T-cell (primary cell): ENCODE measurements around the gene NPAT. TPM values are rescaled to one million over a fixed set of nuclear protein-coding genes. Genes with fewer than 3 reads are reported as not detected.

Experiments used
- ATAC-seq, 4 experiments: fragments of 200-7000 bp in 3 of 4; fragments of 150-1000 bp in 1 of 4; cut with Tn5 transposase; replicated peaks in 1 of 4; 1 replicate in 3 of 4; 2 replicates in 1 of 4; pipeline ENCODE4 v1.10.0; 2021; ENCODE audit warnings: moderate library complexity in 3 of 4, mild to moderate bottlenecking in 2 of 4, moderate number of reproducible peaks in 1 of 4
- CTCF ChIA-PET, 2 donors: fragments of 300-600 bp; sonication (Branson Sonifier 250); formaldehyde crosslinking; loops; one replicate each; lab custom pipeline; 2022; ENCODE audit warnings: antibody characterized with exemption in 2 of 2; lab: Charles Lee
- POLR2A ChIA-PET, 2 donors: fragments of 300-600 bp; sonication (Branson Sonifier 250); formaldehyde crosslinking; loops; one replicate each; lab custom pipeline; 2022; ENCODE audit warnings: antibody characterized with exemption in 2 of 2; lab: Charles Lee
- DNase-seq, 35 experiments: peaks; one replicate each; pipeline versions ENCODE4 v3.0.0 to v3.0.0-alpha.2; 2013 to 2023
- H3K27ac ChIP-seq: one replicate; pipeline ENCODE4 v1.5.1; 2013; ENCODE audit warnings: low read length
- H3K27me3 ChIP-seq, 2 experiments: replicated peaks in 1 of 2; 1 replicate in 1 of 2; 2 replicates in 1 of 2; pipeline versions ENCODE4 v1.6.1 to v1.7.0; 2013; ENCODE audit warnings: low read length in 1 of 2, mixed read lengths in 1 of 2; ENCODE audit not compliant: control insufficient read depth in 2 of 2, insufficient read depth in 2 of 2; ENCODE audit errors: extremely low read depth in 1 of 2
- H3K36me3 ChIP-seq, 2 donors: 1 replicate in 1 of 2; 2 replicates in 1 of 2; pipeline versions ENCODE4 v1.6.1 to v1.7.0; 2013; ENCODE audit warnings: low read length in 1 of 2; ENCODE audit not compliant: control insufficient read depth in 2 of 2, insufficient read depth in 1 of 2; ENCODE audit errors: extremely low read depth in 1 of 2
- H3K4me1 ChIP-seq, 2 experiments: 1 replicate in 1 of 2; 2 replicates in 1 of 2; pipeline versions ENCODE4 v1.6.1 to v1.7.0; 2013; ENCODE audit warnings: low read length in 2 of 2, mixed read lengths in 1 of 2; ENCODE audit not compliant: insufficient read depth in 2 of 2, control insufficient read depth in 1 of 2; ENCODE audit errors: extremely low read depth in 1 of 2
- H3K4me3 ChIP-seq, 2 donors: 1 replicate in 1 of 2; 2 replicates in 1 of 2; pipeline versions ENCODE4 v1.5.1 to v1.7.0; 2013; ENCODE audit warnings: mild to moderate bottlenecking in 2 of 2, low read length in 1 of 2, moderate library complexity in 1 of 2; ENCODE audit not compliant: control insufficient read depth in 1 of 2; ENCODE audit errors: extremely low read depth in 1 of 2
- H3K9me3 ChIP-seq: 2 replicates; pipeline ENCODE4 v1.7.0; 2013
- H3K27ac Mint-ChIP-seq, 2 donors: one replicate each; pipeline ENCODE4 v1.8.0; 2020 to 2021; ENCODE audit warnings: mild to moderate bottlenecking in 2 of 2, mixed read lengths in 2 of 2
- H3K27me3 Mint-ChIP-seq, 2 donors: one replicate each; pipeline ENCODE4 v1.8.0; 2021 to 2022; ENCODE audit warnings: mixed read lengths in 2 of 2
- H3K36me3 Mint-ChIP-seq: one replicate; pipeline ENCODE4 v1.8.0; 2021; ENCODE audit warnings: mixed read lengths
- H3K4me1 Mint-ChIP-seq, 3 donors: one replicate each; pipeline ENCODE4 v1.8.0; 2020 to 2022; ENCODE audit warnings: mixed read lengths in 3 of 3, mild to moderate bottlenecking in 1 of 3
- H3K4me3 Mint-ChIP-seq, 3 donors: one replicate each; pipeline ENCODE4 v1.8.0; 2020 to 2022; ENCODE audit warnings: mild to moderate bottlenecking in 3 of 3, mixed read lengths in 3 of 3, moderate library complexity in 3 of 3
- H3K9me3 Mint-ChIP-seq, 3 donors: one replicate each; pipeline ENCODE4 v1.8.0; 2020 to 2022; ENCODE audit warnings: mixed read lengths in 3 of 3
- WGBS: methylation state at CpG from one replicate; pipeline ENCODE4 v1.1.5; 2013; ENCODE audit warnings: missing lambda C conversion rate; ENCODE audit not compliant: insufficient coverage; 5-methylcytosine and 5-hydroxymethylcytosine counted together
- total RNA-seq, 35 experiments: library from RNA in 6 of 35; stranded (reverse) in 6 of 35; fragments of 120-200 nt in 1 of 35; gene quantifications; one replicate each; pipeline versions ENCODE4 v1.2.1 to v1.2.4 and lab custom pipeline; 2013 to 2026

NPAT gene
- total RNA-seq, 5 donors from 2014 or later (not counting 1 experiment from before 2014, with no cell fraction given) = 46.9 to 54.1 (median 49.1) TPM

DNA sequence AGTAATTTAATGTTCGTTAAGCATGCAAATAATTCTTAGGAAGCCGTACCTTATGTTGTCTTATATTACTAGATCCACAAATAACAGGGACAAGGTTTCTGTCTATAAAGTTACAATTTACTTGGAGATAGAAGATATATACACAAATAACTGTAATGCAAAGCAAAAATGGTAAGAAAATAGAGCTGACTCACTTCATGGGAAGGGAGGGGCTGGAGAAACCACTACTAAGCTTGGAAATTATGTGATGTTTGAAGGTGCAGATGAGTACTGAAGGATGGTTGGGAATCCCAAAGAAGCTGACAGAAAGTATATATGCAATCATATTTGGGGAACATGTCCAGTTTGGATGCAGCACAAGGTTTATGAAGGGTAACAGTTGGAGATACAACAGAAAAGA lies 4.0 kb downstream of the NPAT start:
- H3K9me3 ChIP-seq = no peaks in the 10 kb centered on the region
- no peaks in the 10 kb centered on the region for H3K27me3 ChIP-seq
- H3K4me1 ChIP-seq = peaks cover 21 to 45% of the 10 kb centered on the region in 2 experiments
- ATAC-seq (no peak), DNase-seq (no peak)
- peak overlapping the region; percentile 29 to 41 for H3K27ac Mint-ChIP-seq
- no CpG with 5 or more reads among the region's 2 CpGs for WGBS
- H3K27ac ChIP-seq = no peak overlapping the region
- no peaks in the 10 kb centered on the region for H3K27me3 Mint-ChIP-seq
- POLR2A ChIA-PET = interaction anchor here (0.7 to 1.0 kb wide), 3 partner anchors 10 to 34 kb away, joined by 3 read pairs; no protein-coding TSS in a partner anchor
- peaks cover 0 to 13% of the 10 kb centered on the region in 2 donors for H3K36me3 ChIP-seq
- H3K36me3 Mint-ChIP-seq = peaks cover 32% of the 10 kb centered on the region
- CTCF ChIA-PET = interaction anchor here (0.6 to 1.2 kb wide), 6 partner anchors 10 to 67 kb away, joined by 3 to 7 read pairs (median 4); no protein-coding TSS in a partner anchor
- no peak overlapping the region for H3K4me3 ChIP-seq
- no peaks in the 10 kb centered on the region for H3K9me3 Mint-ChIP-seq
- H3K4me3 Mint-ChIP-seq = peak overlapping the region in 2 of 3 donors; percentile 10 to 63
- H3K4me1 Mint-ChIP-seq = peaks cover 71 to 76% (median 74%) of the 10 kb centered on the region in 3 donors

- Mint-ChIP-seq H3K4me1 (peaks cover 82 to 88% (median 83%) of the 10 kb centered on the region in 3 donors), H3K36me3 (peaks cover 42% of the 10 kb centered on the region), H3K9me3 (no peaks in the 10 kb centered on the region), H3K27me3 (no peaks in the 10 kb centered on the region), H3K27ac (peak overlapping the region; percentile 5 to 44), H3K4me3 (peak overlapping the region in 2 of 3 donors; percentile 11 to 34)
- peaks cover 28 to 45% of the 10 kb centered on the region in 2 experiments for H3K4me1 ChIP-seq
- H3K27me3 ChIP-seq = no peaks in the 10 kb centered on the region
- DNase-seq (peak in 1 of 35 experiments; percentile 36), ATAC-seq (peak; percentile 55 to 69 (median 60))
- POLR2A ChIA-PET = interaction anchor here in 1 of 2 donors (0.6 to 0.9 kb wide), 2 partner anchors 11 to 54 kb away, joined by 3 read pairs; no protein-coding TSS in a partner anchor
- no CpG with 5 or more reads among the region's 4 CpGs for WGBS
- H3K9me3 ChIP-seq = no peaks in the 10 kb centered on the region
- H3K27ac ChIP-seq = no peak overlapping the region
- CTCF ChIA-PET = no interaction called here
- H3K36me3 ChIP-seq = peaks cover 0 to 25% of the 10 kb centered on the region in 2 donors
- H3K4me3 ChIP-seq = no peak overlapping the region
Observed at GRCh38 chr11:108216988-108217387, 5.5 kb downstream of the NPAT start.

GRCh38 chr11:108213784-108214183 lies 8.7 kb downstream of the NPAT start:
- no peaks in the 10 kb centered on the region for H3K9me3 Mint-ChIP-seq
- Histone ChIP-seq H3K4me3 (no peak overlapping the region), H3K27me3 (no peaks in the 10 kb centered on the region), H3K36me3 (peaks cover 3 to 36% of the 10 kb centered on the region in 2 donors), H3K9me3 (no peaks in the 10 kb centered on the region), H3K4me1 (peaks cover 24 to 29% of the 10 kb centered on the region in 2 experiments), H3K27ac (no peak overlapping the region)
- H3K27me3 Mint-ChIP-seq = no peaks in the 10 kb centered on the region
- peaks cover 48% of the 10 kb centered on the region for H3K36me3 Mint-ChIP-seq
- peak overlapping the region in 1 of 2 donors; percentile 58 for H3K27ac Mint-ChIP-seq
- DNase-seq (no peak), ATAC-seq (no peak)
- no CpG with 5 or more reads among the region's 2 CpGs for WGBS
- H3K4me1 Mint-ChIP-seq = peaks cover 78 to 92% (median 83%) of the 10 kb centered on the region in 3 donors
- peak overlapping the region in 2 of 3 donors; percentile 8 to 24 for H3K4me3 Mint-ChIP-seq
- ChIA-PET CTCF (interaction anchor here in 1 of 2 donors (0.7 kb wide), 1 partner anchor 27 kb away, joined by 3 read pairs; no protein-coding TSS in a partner anchor), POLR2A (no interaction called here)

DNA sequence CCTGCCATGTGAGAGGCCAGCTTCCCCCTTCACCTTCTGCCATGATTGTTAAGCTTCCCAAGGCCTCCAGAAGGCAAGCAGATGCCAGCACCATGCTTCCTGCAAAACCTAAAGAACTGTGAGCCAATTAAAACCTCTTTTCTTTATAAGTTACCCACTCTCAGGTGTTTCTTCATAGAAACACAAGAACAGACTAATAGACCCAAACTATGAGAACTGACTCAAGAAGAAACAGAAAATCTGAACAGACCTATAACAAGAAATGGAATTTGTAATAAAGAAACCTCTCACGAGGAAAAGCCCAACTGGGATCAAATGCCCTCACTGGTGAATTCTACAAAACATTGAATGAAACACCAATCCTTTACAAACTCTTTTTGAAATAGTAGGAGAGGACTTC lies 12.0 kb downstream of the NPAT start:
- Histone ChIP-seq H3K36me3 (peaks cover 17 to 69% of the 10 kb centered on the region in 2 donors), H3K27me3 (no peaks in the 10 kb centered on the region), H3K27ac (no peak overlapping the region), H3K4me3 (no peak overlapping the region), H3K4me1 (peaks cover 2 to 21% of the 10 kb centered on the region in 2 experiments), H3K9me3 (peaks cover 2% of the 10 kb centered on the region)
- Mint-ChIP-seq H3K27me3 (no peaks in the 10 kb centered on the region), H3K36me3 (peaks cover 76% of the 10 kb centered on the region), H3K4me1 (peaks cover 60 to 79% (median 67%) of the 10 kb centered on the region in 3 donors), H3K9me3 (peaks cover 0 to 3% (median 0%) of the 10 kb centered on the region in 3 donors), H3K4me3 (peak overlapping the region in 1 of 3 donors; percentile 53), H3K27ac (peak overlapping the region in 1 of 2 donors; percentile 44)
- ATAC-seq (no peak), DNase-seq (no peak)
- CTCF ChIA-PET = interaction anchor here (0.5 to 0.7 kb wide), 2 partner anchors 15 to 54 kb away, joined by 4 to 6 read pairs; no protein-coding TSS in a partner anchor
- no CpG with 5 or more reads among the region's 1 CpG for WGBS
- POLR2A ChIA-PET = interaction anchor here in 1 of 2 donors (0.7 kb wide), 1 partner anchor 68 kb away, joined by 3 read pairs; no protein-coding TSS in a partner anchor

- H3K4me1 ChIP-seq = peaks cover 0 to 15% of the 10 kb centered on the region in 2 experiments
- ATAC-seq = no peak
- H3K9me3 ChIP-seq = peaks cover 2% of the 10 kb centered on the region
- H3K4me1 Mint-ChIP-seq = peaks cover 63 to 74% (median 63%) of the 10 kb centered on the region in 3 donors
- peak overlapping the region in 1 of 2 donors; percentile 8 for H3K4me3 ChIP-seq
- H3K9me3 Mint-ChIP-seq = peaks cover 4 to 9% (median 8%) of the 10 kb centered on the region in 3 donors
- POLR2A ChIA-PET = interaction anchor here in 1 of 2 donors (0.6 kb wide), 1 partner anchor 655 kb away, joined by 3 read pairs; no protein-coding TSS in a partner anchor
- H3K27ac ChIP-seq = no peak overlapping the region
- no peaks in the 10 kb centered on the region for H3K27me3 Mint-ChIP-seq
- H3K27ac Mint-ChIP-seq = no peak overlapping the region
- H3K4me3 Mint-ChIP-seq = peak overlapping the region in 1 of 3 donors; percentile 52
- WGBS = 95% methylated on average over 3 of the region's 6 CpGs
- H3K27me3 ChIP-seq = no peaks in the 10 kb centered on the region
- peaks cover 85% of the 10 kb centered on the region for H3K36me3 Mint-ChIP-seq
- CTCF ChIA-PET = no interaction called here
- peaks cover 21 to 73% of the 10 kb centered on the region in 2 donors for H3K36me3 ChIP-seq
- no peak for DNase-seq
Observed at GRCh38 chr11:108207683-108208060, 14.8 kb downstream of the NPAT start.

- CTCF ChIA-PET = no interaction called here
- H3K27ac Mint-ChIP-seq = no peak overlapping the region
- POLR2A ChIA-PET = interaction anchor here in 1 of 2 donors (0.6 to 1.0 kb wide), 3 partner anchors 10 to 655 kb away, joined by 3 read pairs; no protein-coding TSS in a partner anchor
Observed at GRCh38 chr11:108206969-108207682, 15.3 kb downstream of the NPAT start.

More at GRCh38 chr11:108206969-108207682, 15.3 kb downstream of the NPAT start:
- ATAC-seq (no peak), DNase-seq (no peak)
- Histone ChIP-seq H3K4me1 (peaks cover 0 to 14% of the 10 kb centered on the region in 2 experiments), H3K4me3 (peak overlapping the region in 1 of 2 donors; percentile 17), H3K36me3 (peaks cover 21 to 73% of the 10 kb centered on the region in 2 donors), H3K9me3 (peaks cover 2% of the 10 kb centered on the region), H3K27me3 (no peaks in the 10 kb centered on the region), H3K27ac (no peak overlapping the region)
- Mint-ChIP-seq H3K9me3 (peaks cover 4 to 9% (median 8%) of the 10 kb centered on the region in 3 donors), H3K27me3 (no peaks in the 10 kb centered on the region), H3K4me3 (no peak overlapping the region), H3K36me3 (peaks cover 84% of the 10 kb centered on the region), H3K4me1 (peaks cover 63 to 74% (median 65%) of the 10 kb centered on the region in 3 donors)
- 80% methylated on average over 6 of the region's 8 CpGs for WGBS
